Measurements from ENCODE around the gene ZDHHC9.

The ZDHHC9 gene

DNA sequence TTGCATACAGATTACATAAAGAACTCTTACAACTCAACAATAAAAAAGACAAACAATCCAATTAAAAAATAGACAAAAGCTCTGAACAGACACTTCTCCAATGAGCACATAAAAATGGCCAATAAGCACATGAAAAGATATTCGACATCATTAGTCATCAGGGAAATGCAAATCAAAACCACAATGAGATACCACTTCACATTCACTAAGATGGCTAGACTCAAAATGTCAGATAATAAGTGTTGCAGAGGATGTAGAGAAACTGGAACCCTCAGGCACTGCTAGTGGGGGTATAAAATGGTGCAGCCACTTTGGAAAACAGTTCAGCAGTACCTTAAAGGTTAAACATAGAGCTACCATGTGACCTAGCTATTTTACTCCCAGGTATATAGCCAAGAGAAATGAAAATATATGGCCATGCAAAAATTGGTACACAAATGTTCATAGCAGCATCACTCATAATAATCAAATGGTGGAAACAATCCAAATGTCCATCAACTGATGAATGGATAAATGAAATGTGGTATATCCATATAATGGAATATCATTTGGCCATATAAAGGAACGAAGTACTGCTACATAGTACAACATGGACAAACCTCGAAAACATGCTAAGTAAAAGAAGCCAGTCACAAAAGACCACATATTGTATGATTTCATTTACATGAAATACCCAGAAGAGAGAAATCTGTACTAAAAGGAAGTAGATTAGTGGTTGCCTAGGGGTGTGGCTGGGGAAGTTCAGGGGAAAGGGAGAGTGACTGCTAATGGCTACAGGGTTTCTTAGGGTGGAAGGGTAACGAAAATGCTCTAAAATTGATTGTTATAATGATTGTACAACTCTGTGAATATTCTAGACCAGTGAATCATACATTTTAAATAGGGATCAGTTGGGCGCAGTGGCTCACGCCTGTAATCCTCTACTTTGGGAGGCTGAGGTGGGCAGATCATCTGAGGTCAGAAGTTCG lies 34.6 kb downstream of the ZDHHC9 start:
- peaks cover 17% of the 10 kb centered on the region; the same call in 1 of the 2 replicates for H3K36me3 ChIP-seq (ENCODE audit: insufficient read depth, low read length)

DNA sequence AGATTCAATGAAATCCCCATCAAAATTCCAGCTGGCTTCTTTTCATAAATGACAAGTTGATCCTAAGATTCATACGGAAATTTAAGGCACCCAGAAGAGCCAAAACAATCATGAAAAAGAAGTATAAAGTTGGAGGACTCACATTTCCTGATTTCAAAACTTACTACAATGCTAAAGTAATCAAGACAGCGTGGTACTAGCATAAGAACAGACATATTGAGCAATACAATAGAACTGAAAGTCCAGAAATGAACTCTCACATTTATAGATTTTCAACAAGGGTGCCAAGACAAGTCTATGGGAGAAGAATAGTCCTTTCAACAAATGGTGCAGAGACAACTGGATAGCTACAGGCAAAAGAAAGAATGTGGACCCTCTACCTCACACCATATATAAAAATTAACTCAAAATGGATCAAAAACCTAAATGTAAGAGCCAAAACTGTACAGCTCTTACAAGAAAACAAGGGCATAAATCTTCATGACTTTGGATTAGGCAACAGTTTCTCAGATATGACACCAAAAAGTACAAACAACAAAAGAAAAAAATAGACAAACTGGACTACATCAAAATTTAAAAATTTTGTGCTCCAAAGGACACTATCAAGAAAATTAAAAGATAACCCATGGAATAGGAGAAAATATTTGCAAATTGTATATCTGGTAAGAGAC lies 35.4 kb downstream of the ZDHHC9 start:
- no peak for DNase-seq (ENCODE audit: low read depth, low spot score)
- H3K9me3 ChIP-seq (ENCODE audit: low read depth, low read length): no peaks in the 10 kb centered on the region
- no peak overlapping the region for H3K9ac ChIP-seq (ENCODE audit: insufficient read length)
- no peak overlapping the region for H3K4me3 ChIP-seq
- H3K36me3 ChIP-seq (ENCODE audit: insufficient read depth, low read length): peaks cover 17% of the 10 kb centered on the region; the same call in 1 of the 2 replicates
- H3K27ac ChIP-seq: no peak overlapping the region
- TF ChIP-seq FOXP2 (optimal IDR thresholded peaks at IDR 0.05; ENCODE audit: control extremely low read depth, extremely low read length, insufficient read depth): no peak
- no peak for TF ChIP-seq EZH2 (IDR thresholded peaks at IDR 0.05)
- TF ChIP-seq POLR2AphosphoS5 (IDR thresholded peaks at IDR 0.05; ENCODE audit: borderline replicate concordance, low read depth, low read length): no peak

More for the DNA sequence above, 34.6 kb downstream of the ZDHHC9 start:
- H3K9me3 ChIP-seq (ENCODE audit: low read depth, low read length): no peaks in the 10 kb centered on the region
- no peak for DNase-seq (ENCODE audit: low read depth, low spot score)
- H3K9ac ChIP-seq (ENCODE audit: insufficient read length): no peak overlapping the region
- no peak overlapping the region for H3K4me3 ChIP-seq
- TF ChIP-seq FOXP2 (optimal IDR thresholded peaks at IDR 0.05; ENCODE audit: control extremely low read depth, extremely low read length, insufficient read depth) (no peak), EZH2 (IDR thresholded peaks at IDR 0.05) (no peak), POLR2AphosphoS5 (IDR thresholded peaks at IDR 0.05; ENCODE audit: borderline replicate concordance, low read depth, low read length) (no peak)
- H3K27ac ChIP-seq: no peak overlapping the region

DNA sequence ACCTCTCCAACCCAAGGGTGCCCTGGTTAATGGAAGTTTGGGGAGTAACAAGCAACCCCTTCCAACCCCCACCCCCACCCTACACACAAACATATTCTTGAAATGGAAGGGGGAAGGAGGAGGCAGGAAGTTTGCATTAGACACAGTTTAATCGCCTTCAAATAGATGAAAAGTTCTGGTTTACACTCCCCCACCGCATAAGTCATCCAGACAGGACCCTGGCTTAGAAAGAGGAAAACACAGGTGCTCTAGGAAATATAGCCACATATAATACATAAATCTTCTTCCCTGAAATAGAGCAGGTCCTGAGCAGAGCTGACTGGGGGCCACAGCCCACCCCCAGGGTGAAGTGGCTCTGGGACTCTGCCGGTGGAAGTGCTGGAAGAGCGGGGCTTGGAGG lies 38.9 kb downstream of the ZDHHC9 start:
- no peak for DNase-seq (ENCODE audit: low read depth, low spot score)
- TF ChIP-seq FOXP2 (optimal IDR thresholded peaks at IDR 0.05; ENCODE audit: control extremely low read depth, extremely low read length, insufficient read depth) (no peak), EZH2 (IDR thresholded peaks at IDR 0.05) (no peak), POLR2AphosphoS5 (IDR thresholded peaks at IDR 0.05; ENCODE audit: borderline replicate concordance, low read depth, low read length) (no peak)
- Histone ChIP-seq H3K9me3 (ENCODE audit: low read depth, low read length) (no peaks in the 10 kb centered on the region), H3K27ac (no peak overlapping the region), H3K4me3 (no peak overlapping the region), H3K9ac (ENCODE audit: insufficient read length) (no peak overlapping the region), H3K36me3 (ENCODE audit: insufficient read depth, low read length) (peaks cover 12% of the 10 kb centered on the region; the same call in 1 of the 2 replicates)

DNA sequence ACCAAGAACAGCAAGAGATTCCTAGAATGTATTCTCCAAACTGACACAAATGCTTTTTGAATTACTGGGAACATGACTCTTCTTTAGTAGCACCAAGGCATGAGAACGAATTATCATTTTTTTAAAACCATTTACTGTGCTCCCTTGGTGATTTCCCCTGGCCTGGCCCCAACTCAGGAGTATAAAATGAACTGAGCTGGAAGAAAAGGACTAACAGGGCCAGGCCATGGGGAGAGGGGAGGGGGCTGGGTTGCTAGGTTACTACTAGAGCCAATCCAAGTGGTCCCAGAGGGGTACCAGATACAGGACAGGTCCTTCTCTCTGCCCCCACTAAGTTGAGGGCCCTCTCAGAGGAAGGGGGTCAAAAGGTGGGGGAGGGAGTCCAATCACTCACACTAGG lies 40.8 kb downstream of the ZDHHC9 start:
- H3K4me3 ChIP-seq: no peak overlapping the region
- no peaks in the 10 kb centered on the region for H3K9me3 ChIP-seq (ENCODE audit: low read depth, low read length)
- H3K27ac ChIP-seq: no peak overlapping the region
- peaks cover 3% of the 10 kb centered on the region; the same call in 1 of the 2 replicates for H3K36me3 ChIP-seq (ENCODE audit: insufficient read depth, low read length)
- no peak for TF ChIP-seq FOXP2 (optimal IDR thresholded peaks at IDR 0.05; ENCODE audit: control extremely low read depth, extremely low read length, insufficient read depth)
- TF ChIP-seq EZH2 (IDR thresholded peaks at IDR 0.05): no peak
- no peak for TF ChIP-seq POLR2AphosphoS5 (IDR thresholded peaks at IDR 0.05; ENCODE audit: borderline replicate concordance, low read depth, low read length)
- no peak for DNase-seq (ENCODE audit: low read depth, low spot score)
- no peak overlapping the region for H3K9ac ChIP-seq (ENCODE audit: insufficient read length)

DNA sequence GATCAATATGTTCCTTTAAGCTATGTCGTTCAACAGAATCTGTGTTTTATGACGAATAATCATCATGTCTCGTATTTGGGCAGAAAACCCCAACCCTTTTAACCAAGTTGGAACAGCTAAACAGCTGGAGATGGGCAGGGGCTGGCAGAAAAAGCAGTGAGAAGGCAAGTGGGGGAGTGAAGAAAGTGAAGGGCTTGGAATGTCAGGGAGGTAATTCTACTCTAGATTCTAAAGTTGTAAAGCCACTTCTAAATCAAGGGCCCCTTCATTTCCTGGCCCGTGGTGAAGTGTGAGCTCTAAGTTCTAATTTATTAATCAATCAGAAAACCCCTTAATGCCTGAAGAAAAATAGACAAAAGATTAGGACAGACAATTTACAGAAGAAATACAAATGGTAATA lies 43.5 kb downstream of the ZDHHC9 start:
- Histone ChIP-seq H3K9ac (ENCODE audit: insufficient read length) (no peak overlapping the region), H3K4me3 (no peak overlapping the region), H3K27ac (no peak overlapping the region), H3K36me3 (ENCODE audit: insufficient read depth, low read length) (no peaks in the 10 kb centered on the region; the same call in 1 of the 2 replicates), H3K9me3 (ENCODE audit: low read depth, low read length) (no peaks in the 10 kb centered on the region)
- TF ChIP-seq POLR2AphosphoS5 (IDR thresholded peaks at IDR 0.05; ENCODE audit: borderline replicate concordance, low read depth, low read length) (no peak), FOXP2 (optimal IDR thresholded peaks at IDR 0.05; ENCODE audit: control extremely low read depth, extremely low read length, insufficient read depth) (no peak), EZH2 (IDR thresholded peaks at IDR 0.05) (no peak)
- no peak for DNase-seq (ENCODE audit: low read depth, low spot score)

DNA sequence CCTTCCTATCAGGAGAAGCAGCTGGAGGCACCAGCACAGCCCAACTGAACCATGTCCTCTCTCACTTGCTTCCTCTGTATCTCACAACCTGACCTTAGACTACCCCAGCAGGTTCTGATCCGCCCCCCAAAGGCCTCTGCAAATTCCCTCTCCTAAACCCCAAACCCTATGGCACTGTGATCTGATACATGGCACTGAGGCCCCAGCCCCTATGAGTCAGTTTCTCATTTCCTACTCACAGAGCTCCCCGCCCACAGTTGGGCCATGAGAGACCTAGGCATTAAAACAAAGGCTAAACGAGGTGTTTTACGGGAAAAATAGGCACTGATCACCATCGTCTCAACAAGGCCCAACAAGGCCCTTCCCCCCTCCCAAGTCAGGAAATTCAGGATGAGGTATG lies 44.8 kb downstream of the ZDHHC9 start:
- no peak for DNase-seq (ENCODE audit: low read depth, low spot score)
- no peak overlapping the region for H3K27ac ChIP-seq
- no peaks in the 10 kb centered on the region for H3K9me3 ChIP-seq (ENCODE audit: low read depth, low read length)
- no peak for TF ChIP-seq FOXP2 (optimal IDR thresholded peaks at IDR 0.05; ENCODE audit: control extremely low read depth, extremely low read length, insufficient read depth)
- TF ChIP-seq EZH2 (IDR thresholded peaks at IDR 0.05): no peak
- no peak for TF ChIP-seq POLR2AphosphoS5 (IDR thresholded peaks at IDR 0.05; ENCODE audit: borderline replicate concordance, low read depth, low read length)
- H3K4me3 ChIP-seq: no peak overlapping the region
- no peaks in the 10 kb centered on the region for H3K36me3 ChIP-seq (ENCODE audit: insufficient read depth, low read length)
- H3K9ac ChIP-seq (ENCODE audit: insufficient read length): no peak overlapping the region

DNA sequence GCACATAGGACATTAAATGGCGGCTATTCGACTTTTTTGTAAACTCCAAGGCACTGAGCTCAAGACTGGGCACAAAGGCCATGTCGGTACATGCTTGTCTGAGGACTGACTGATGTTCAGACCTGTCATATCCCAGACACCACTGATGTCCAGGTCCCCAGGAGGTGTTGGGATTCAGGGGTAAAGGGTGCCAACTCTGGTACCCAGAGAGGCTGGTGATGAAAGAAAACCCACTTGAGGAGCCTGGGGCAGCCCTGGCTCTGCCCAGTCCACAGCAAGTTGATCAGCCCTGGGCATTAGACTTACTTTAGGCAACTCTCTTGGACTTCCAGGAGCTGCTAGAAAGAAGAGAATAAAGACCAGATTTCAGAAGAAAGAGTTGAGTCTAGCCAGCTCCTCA lies 45.2 kb downstream of the ZDHHC9 start:
- H3K36me3 ChIP-seq (ENCODE audit: insufficient read depth, low read length): no peaks in the 10 kb centered on the region

DNA sequence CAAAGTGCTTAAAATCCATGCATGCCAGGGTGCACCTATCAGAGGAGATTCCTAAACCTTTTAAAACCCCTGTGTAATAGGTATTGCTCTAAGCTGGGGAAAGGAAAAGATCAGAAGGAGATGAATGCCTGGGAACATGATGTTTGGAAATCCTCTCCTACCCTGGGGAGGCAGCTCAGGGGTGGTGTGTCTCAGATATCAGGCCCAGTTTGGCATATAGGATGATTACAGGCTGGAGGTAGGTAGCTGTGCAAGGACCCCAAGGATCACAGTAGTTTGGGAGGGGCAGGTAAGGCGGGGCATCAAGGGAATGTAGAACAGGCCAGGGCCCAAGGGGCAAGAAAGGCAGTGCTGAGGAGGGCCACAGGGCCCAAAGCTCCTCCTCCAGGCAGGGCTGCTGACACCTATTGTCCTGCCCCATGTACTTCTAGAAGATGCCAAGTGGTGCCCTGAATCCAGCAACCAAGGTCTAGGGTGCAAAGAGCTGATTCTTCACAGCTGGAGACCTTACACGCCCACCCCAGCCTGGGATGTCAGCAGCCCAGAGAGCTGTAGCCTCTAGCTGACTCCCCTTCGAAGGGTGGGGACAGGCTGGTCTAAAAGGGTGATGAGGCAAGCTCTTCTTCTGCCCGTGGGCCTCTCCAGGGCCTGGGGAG lies 46.3 kb downstream of the ZDHHC9 start:
- no peaks in the 10 kb centered on the region for H3K36me3 ChIP-seq (ENCODE audit: insufficient read depth, low read length)
- no peak for TF ChIP-seq POLR2AphosphoS5 (IDR thresholded peaks at IDR 0.05; ENCODE audit: borderline replicate concordance, low read depth, low read length)
- no peak for DNase-seq (ENCODE audit: low read depth, low spot score)

More for the DNA sequence above, 45.2 kb downstream of the ZDHHC9 start:
- H3K27ac ChIP-seq: no peak overlapping the region
- TF ChIP-seq EZH2 (IDR thresholded peaks at IDR 0.05) (no peak), POLR2AphosphoS5 (IDR thresholded peaks at IDR 0.05; ENCODE audit: borderline replicate concordance, low read depth, low read length) (no peak), FOXP2 (optimal IDR thresholded peaks at IDR 0.05; ENCODE audit: control extremely low read depth, extremely low read length, insufficient read depth) (no peak)
- no peaks in the 10 kb centered on the region for H3K9me3 ChIP-seq (ENCODE audit: low read depth, low read length)
- no peak overlapping the region for H3K4me3 ChIP-seq
- no peak for DNase-seq (ENCODE audit: low read depth, low spot score)
- no peak overlapping the region for H3K9ac ChIP-seq (ENCODE audit: insufficient read length)

More for the DNA sequence above, 46.3 kb downstream of the ZDHHC9 start:
- Histone ChIP-seq H3K9ac (ENCODE audit: insufficient read length) (no peak overlapping the region), H3K9me3 (ENCODE audit: low read depth, low read length) (no peaks in the 10 kb centered on the region), H3K4me3 (no peak overlapping the region), H3K27ac (no peak overlapping the region)
